LHCN-M2 (cell line): Measurements from ENCODE around the gene CEP85. TPM values are rescaled to one million over a fixed set of nuclear protein-coding genes. Genes with fewer than 3 reads are reported as not detected.
A peak's percentile ranks its signal among the peaks of the same experiment; 100 is the strongest.
"Not testable (repeated sequence)": the region's sequence is repeated elsewhere in the genome, so short reads cannot be mapped to it uniquely, and the experiment has no call there.

Experiments used
- DNase-seq: peaks from one replicate; pipeline ENCODE4 v3.0.0-alpha.2; 2012; ENCODE audit warnings: low read depth
- total RNA-seq: library from RNA; depleted of rRNA; stranded (reverse); fragments of >200 nt; gene quantifications from 2 replicates; pipeline ENCODE4 v1.2.3, GENCODE V29; 2014

The CEP85 gene
- total RNA-seq, 1 experiment from 2014 or later: 20.8 TPM

- DNase-seq: peak; percentile 29
Observed at GRCh38 chr1:26221094-26221493, 12.9 kb upstream of the CEP85 start.

DNA sequence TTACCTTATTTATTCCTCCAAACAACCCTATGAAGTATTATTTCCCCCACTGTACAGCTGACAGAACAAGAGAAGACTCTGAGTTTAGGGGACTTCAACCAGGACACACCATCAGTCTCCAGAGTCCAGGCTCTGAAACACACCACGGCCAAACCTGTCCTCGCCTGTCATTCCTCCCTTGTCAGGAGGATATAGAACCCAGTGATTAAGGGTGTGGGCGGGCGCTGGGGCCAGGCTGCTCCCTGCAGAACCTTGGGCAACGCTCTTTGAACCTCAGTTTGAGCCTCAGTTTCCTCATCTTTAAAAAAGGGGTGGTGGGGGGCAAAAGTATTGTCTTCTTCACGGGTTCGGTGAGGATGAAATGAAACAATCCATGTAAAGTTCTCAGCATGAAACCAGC lies 9.4 kb upstream of the CEP85 start:
- DNase-seq: no peak

DNA sequence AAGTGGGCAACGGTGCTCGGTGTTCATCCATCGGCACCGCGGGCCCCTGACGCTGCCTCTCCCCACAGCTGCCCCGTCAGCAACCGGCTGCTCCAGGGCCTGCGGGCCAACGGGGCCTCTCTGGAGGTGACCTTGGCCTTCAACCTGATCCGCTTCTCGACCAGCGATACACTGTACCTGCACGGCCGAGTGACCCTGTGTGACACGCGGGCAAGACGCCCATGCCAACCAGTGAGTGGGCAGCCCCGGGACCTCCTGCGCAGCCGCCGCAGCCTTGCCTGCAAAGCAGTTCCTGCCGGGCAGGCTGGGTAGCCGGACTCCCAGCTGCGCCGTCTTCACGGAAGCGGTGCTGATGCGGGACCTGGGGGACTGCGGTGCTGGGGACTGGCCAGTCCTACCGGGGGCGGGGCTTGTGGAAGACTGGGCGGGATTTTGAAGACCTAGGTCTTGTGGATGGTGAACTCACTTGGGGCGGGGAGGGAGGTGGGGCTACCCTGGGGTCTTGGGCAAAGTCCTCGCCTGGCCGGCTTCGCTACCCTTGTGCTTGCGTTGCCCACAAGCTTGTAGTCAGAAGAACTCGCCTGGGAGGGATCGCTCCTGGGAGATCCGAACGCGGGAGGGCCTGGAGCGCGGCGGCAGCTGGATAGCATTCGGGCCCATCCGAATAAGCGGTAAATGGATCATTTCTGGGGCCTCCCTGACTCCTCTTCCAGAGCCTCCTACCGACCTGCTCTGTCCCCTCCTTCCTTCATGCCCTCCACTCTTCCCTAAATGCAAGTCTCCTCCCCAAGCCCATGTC lies 8.8 kb upstream of the CEP85 start:
- DNase-seq: no peak

DNA sequence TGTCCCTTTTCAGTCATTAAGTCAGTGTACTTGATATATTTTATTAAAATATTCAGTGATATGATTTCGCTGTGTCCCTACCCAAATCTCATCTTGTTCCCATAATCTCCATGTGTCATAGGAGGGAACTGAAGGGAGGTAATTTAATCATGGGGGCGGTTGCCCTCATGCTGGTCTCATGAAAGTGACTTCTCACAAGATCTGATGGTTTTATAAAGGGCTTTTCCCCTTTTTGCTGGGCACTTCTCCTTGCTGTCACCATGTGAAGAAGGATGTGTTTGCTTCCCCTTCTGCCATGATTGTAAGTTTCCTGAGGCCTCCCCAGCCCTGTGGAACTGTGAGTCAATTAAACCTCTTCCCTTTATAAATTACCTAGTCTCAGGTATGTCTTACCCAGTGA lies 3.3 kb upstream of the CEP85 start:
- not testable (repeated sequence) for DNase-seq

DNA sequence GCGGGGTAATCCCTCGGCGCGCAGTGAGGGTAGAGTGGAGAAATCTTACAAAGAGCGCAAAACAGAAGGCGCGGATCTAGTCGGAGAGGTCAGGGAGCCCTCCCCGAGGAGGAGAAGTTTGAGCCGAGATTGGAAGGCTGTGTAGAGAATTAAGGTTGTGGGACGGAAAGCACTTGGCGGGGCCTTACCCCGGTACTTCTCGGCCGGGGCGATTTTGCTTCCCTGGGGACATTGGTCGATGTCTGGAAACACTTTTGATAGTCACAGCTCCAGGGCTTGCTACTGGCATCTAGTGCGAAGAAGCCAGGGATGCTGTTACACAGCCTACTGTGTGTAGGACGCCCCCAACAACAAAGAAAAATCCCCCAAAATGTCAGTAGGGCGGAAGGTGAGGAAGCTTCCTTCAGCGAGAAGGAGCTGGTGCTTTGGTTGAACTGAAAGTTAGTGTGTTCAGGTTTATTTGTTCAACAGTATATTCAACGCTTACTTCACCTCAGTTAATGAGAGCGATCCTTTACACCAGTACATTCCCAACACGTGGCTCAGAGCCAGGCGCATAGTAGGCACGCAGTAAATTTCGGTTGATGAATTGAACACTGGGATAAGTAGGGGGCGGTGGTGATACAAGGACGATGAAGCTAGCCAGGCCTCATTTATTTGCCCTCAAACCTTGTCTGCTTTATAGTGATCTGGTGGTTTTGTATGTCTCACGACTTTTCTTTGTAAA lies 807 bp downstream of the CEP85 start:
- peak; percentile 20 for DNase-seq

DNA sequence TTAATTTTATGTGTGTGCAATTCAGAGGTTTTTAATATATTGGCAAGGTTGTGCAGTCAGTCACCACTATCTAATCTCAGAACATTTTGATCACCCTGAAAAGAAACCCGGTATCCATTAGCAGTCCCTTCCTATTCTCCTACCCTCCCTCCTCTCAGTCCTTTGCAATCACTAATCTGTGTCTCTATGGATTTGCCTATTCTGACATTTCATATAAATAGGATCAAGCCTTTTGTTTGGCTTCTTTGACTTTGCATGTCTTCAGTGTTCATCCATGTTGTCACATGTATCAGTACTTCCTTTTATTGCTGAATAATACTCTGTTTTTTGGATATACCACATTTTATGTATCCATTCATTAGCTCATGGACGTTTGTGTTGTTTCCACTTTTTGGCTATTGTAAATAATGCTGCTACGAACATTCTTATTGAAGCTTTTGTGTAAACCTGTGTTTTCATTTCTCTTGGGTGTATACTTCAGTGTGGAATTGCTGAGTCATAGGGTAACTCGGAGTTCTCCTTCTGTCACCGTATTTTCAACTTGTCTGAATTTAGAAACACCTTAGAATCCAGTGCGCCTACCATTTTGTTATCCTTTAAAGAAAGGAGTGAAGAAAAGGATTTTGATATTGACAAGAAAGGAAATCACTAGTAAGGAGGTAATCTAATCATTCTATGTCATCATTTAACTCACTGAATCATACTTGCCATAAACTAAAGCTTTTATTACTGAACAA lies 3.4 kb downstream of the CEP85 start:
- peak; percentile 32 for DNase-seq

DNA sequence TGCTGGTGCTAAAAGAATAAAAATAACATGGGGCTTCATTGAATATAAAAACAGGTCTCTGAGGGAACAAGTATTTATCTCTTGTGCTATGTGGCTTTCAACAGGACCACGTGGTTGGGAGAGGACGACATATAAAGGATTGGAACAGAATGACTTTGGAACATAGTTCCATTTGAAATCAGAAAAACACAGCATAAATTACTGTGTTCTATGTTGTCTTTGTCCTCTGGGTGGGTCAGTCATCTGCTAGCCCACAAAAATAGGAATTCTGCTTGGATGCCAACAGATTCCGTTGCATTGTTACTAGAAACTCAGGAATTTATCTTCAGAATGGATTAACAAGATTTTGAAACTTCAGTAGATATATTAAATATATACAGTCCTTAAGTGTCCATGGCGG lies 5.9 kb downstream of the CEP85 start:
- DNase-seq: peak; percentile 41

- DNase-seq: no peak
Observed at GRCh38 chr1:26252718-26253117, 18.7 kb downstream of the CEP85 start.

DNA sequence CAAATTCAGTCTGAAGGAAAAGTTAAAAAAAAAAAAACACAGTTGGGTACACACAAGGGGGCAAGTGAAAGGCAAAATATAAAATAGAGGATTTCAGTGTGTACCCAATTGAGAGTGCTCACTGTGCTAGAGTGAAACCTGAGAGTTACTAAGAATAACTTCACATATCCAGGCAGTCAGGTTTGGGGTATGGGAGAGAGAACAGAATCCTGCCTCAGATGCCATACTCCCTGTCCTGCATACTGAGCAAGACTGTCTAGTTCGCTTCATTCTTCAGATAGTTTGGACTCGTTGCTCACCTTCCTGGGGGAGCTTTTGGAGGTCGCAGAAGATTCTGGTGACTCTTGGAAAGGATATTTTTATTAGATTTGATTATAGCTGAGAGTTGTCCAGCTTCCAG lies 20.4 kb downstream of the CEP85 start:
- DNase-seq: no peak

DNA sequence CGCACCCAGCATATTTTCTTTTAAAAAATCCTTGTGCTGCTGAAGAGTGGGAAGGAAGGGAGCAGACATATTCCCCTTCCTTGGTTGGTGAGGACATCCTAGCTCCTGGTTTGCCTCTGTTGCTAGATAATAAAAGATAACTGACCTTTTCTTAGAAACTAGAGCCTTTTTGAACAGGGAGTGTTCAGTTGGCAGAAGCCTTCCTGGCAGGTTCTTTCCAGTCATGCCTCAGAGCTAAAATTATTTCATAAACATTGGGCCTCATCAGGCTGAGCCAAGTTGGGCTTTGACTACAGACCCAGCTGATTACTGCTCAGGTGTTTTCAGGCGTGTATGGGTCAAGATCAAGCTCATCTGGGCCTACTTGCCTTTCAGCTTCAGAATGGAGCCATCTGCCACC lies 23.2 kb downstream of the CEP85 start:
- no peak for DNase-seq

DNA sequence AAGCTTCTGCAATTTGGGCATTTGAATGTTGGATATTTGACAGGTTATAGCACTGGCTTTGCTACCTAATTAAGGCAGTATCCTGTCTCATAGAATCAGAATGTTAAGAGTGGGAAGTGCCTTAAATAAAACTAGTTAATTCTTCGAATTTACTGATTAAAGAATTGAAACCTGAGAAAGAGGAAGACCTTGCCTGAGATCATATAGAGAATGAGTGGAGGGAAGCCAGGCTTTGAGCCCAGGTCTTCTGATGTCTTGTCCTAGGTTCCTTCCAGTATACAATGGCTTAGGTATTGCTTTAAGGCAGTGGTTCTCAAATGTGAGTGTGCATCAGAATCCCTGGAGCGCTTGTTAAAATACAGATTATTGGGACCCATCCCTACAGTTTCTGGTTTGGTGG lies 25.0 kb downstream of the CEP85 start:
- no peak for DNase-seq

GRCh38 chr1:26259578-26259977 lies 25.6 kb downstream of the CEP85 start:
- DNase-seq: no peak

GRCh38 chr1:26263212-26263611 lies 29.2 kb downstream of the CEP85 start:
- DNase-seq: no peak

- DNase-seq: no peak
Observed at GRCh38 chr1:26265405-26265804, 31.4 kb downstream of the CEP85 start.

DNA sequence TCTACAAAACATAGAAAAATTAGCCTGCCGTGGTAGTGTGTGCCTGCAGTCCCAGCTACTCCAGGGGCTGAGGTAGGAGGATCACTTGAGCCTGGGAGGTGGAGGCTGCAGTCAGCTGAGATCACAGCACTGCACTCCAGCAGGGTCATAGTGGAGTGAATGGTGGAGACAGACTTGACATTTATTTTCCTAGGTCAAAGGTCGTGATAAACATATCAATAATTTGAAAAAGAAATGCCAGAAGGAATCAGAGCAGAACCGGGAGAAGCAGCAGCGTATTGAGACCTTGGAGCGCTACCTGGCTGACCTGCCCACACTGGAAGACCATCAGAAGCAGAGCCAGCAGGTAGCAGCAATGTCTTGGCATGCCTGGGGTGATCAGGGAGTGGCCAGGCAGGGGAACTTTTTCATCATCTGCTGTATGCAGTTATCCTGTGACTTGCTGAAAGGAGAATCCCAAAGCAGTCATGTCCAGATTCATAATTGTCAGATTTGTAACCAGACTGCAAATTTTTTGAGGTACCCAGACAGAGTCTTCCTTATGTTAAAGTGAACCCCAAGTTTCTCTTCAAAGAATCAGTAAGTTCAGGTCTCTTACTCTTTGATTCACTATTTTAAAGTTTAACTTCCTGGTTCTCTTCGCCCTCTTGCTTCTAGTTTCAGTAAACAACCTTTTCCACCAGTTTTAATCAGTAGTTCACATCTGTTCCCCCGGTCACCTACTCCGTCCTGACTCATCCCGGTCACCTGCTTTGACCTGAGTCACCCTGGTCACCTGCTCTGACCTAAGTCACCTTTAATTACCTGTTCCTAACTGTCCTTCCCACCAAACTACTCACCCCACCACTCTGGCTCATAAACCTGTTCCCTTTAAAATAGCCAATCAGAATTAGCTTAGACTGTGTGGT lies 34.5 kb downstream of the CEP85 start:
- no peak for DNase-seq

DNA sequence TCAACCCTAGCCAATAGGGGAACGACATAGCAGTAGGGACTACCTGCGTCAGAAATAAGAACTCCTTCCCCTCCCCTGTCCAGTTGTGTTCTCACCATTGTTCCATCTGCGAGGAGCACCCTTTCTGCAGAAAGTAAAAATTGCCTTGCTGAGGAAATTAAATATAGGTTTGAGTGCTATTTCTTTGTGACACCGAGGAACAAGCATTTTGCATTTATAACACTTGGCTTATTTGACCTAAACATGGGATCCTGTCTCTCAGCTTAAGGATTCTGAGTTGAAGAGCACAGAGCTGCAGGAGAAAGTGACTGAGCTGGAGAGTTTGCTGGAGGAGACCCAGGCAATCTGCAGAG lies 35.2 kb downstream of the CEP85 start:
- no peak for DNase-seq

GRCh38 chr1:26274801-26275425 lies 40.9 kb downstream of the CEP85 start:
- peak; percentile 76 for DNase-seq

- DNase-seq: peak; percentile 95
Observed at GRCh38 chr1:26275580-26276431, 41.8 kb downstream of the CEP85 start.

DNA sequence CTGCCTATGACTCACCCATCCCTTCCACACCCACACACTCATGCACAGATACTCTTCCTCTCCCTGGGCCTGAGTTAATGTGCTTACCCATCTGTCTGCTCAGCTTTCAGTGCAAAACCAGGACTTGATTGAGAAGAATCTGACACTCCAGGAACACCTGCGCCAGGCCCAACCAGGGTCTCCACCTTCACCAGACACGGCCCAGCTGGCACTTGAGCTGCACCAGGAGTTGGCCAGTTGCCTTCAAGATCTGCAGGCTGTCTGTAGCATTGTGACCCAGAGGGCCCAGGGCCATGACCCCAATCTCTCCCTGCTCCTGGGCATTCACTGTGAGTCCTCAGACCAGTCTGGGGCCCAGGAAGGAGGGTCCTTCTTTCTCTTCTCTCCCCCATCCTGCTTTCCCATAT lies 42.4 kb downstream of the CEP85 start:
- DNase-seq: no peak

DNA sequence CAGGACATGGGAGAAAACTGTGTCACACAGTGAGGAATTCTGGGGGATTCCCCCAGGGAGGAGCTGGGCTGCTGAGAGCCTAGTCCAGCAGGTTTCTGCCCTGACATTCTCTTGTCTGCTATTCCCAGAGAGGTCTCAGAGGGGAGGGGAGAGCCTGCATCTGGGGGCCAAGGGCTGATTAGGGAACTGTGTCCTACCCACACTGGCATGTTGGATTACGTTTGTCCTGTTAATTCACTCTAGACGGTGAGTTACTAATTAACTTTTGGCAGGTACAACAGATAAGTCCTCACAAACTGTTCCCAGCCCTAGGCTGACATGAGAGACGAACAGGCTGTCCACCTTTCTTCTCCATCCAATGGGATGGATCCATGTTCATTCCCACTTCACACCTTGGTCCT lies 43.3 kb downstream of the CEP85 start:
- DNase-seq: no peak
